K562 (cell line): ENCODE results near the gene SLC17A2. TPM values are rescaled to one million over a fixed set of nuclear protein-coding genes. Genes with fewer than 3 reads are reported as not detected.

ENCODE experiments used
- ATAC-seq: fragments of 200-7000 bp; cut with Tn5 transposase; 3 replicates; pipeline ENCODE4 v1.9.1; 2020; ENCODE audit warnings: moderate library complexity
- BruUV-seq: library from RNA; stranded (reverse); fragments of 400-500 nt; replicated peaks from 2 replicates; lab custom pipeline; 2021; lab: Mats Ljungman, UMichigan
- CTCF ChIA-PET: fragments of 300-600 bp; formaldehyde crosslinking; extraction: SDS; loops from one replicate; lab custom pipeline; 2021; ENCODE audit warnings: low intra/inter-chr PET ratio; lab: Yijun Ruan, JAX
- POLR2A ChIA-PET: fragments of 300-600, 350-650 bp; sonication (Branson Sonifier 250); formaldehyde crosslinking; extraction: SDS; loops from one replicate; lab custom pipeline; 2021; ENCODE audit warnings: antibody characterized with exemption, inconsistent platforms; lab: Yijun Ruan, JAX
- DNase-seq, 4 experiments: peaks; one replicate each; pipeline versions ENCODE4 v3.0.0 to v3.0.0-alpha.2; 2011 to 2018; ENCODE audit warnings: low spot score in 3 of 4, mixed read lengths in 3 of 4; ENCODE audit errors: extremely low read depth in 1 of 4
- FAIRE-seq: peaks from 2 replicates; lab custom pipeline; 2011; peaks lifted over from hg19 to GRCh38; lab: Jason Lieb, UNC
- H2AFZ ChIP-seq: 2 replicates; pipeline ENCODE4 v1.6.0; 2011; ENCODE audit warnings: low read depth, low read length, control low read depth, inconsistent platforms
- H3K27ac ChIP-seq: fragments of 200-600 bp; 3 replicates; pipeline ENCODE4 v1.8.0; 2011; ENCODE audit warnings: low read depth, mild to moderate bottlenecking, control low read depth, inconsistent platforms, low read length, moderate library complexity, mixed read lengths; ENCODE audit errors: extremely low read depth
- H3K27me3 ChIP-seq, 2 experiments: fragments of 300-600 bp in 1 of 2; 2 replicates in 1 of 2; 3 replicates in 1 of 2; pipeline versions ENCODE4 v1.6.0 to v1.8.0; 2011; ENCODE audit warnings: inconsistent platforms in 2 of 2, low read length in 2 of 2, mild to moderate bottlenecking in 1 of 2, mixed read lengths in 1 of 2, moderate library complexity in 1 of 2; ENCODE audit not compliant: control insufficient read depth in 2 of 2, insufficient read depth in 2 of 2
- H3K36me3 ChIP-seq: fragments of 300-600 bp; 3 replicates; pipeline ENCODE4 v1.8.0; 2011; ENCODE audit warnings: mild to moderate bottlenecking, low read length, inconsistent platforms; ENCODE audit not compliant: control insufficient read depth, insufficient read depth
- H3K4me1 ChIP-seq, 2 experiments: fragments of 200-600 bp in 1 of 2; replicated peaks in 1 of 2; 2 replicates in 1 of 2; 3 replicates in 1 of 2; pipeline versions ENCODE4 v1.5.1 to v1.8.0; 2011; ENCODE audit warnings: inconsistent platforms in 2 of 2, low read length in 2 of 2, mild to moderate bottlenecking in 1 of 2, mixed read lengths in 1 of 2, moderate library complexity in 1 of 2; ENCODE audit not compliant: control insufficient read depth in 2 of 2, insufficient read depth in 2 of 2
- H3K4me2 ChIP-seq: 2 replicates; pipeline ENCODE4 v1.6.1; 2011; ENCODE audit warnings: low read length, control low read depth, inconsistent platforms, mixed read lengths; ENCODE audit not compliant: insufficient read depth
- H3K4me3 ChIP-seq: fragments of 200-600 bp; sonication (generic), shearing (Covaris generic); 2 replicates; pipeline ENCODE4 v1.5.1; 2016; ENCODE audit warnings: control low read depth, inconsistent platforms
- H3K79me2 ChIP-seq: fragments of 200-600 bp; 3 replicates; pipeline ENCODE4 v1.8.0; 2011; ENCODE audit warnings: low read length, inconsistent platforms; ENCODE audit not compliant: control insufficient read depth, insufficient read depth
- H3K9ac ChIP-seq, 2 experiments: 2 replicates each; pipeline versions ENCODE4 v1.6.0 to v1.6.1; 2011; ENCODE audit warnings: low read depth in 2 of 2, low read length in 2 of 2, control low read depth in 1 of 2, inconsistent platforms in 1 of 2, mild to moderate bottlenecking in 1 of 2, mixed read lengths in 1 of 2; ENCODE audit not compliant: insufficient read depth in 1 of 2
- H3K9me1 ChIP-seq: one replicate; pipeline ENCODE4 v1.6.0; 2011; ENCODE audit warnings: inconsistent platforms, mild to moderate bottlenecking, low read length, moderate library complexity; ENCODE audit not compliant: control insufficient read depth, insufficient read depth
- H3K9me3 ChIP-seq: replicated peaks from 2 replicates; pipeline ENCODE4 v1.5.1; 2011; ENCODE audit warnings: low read depth, low read length, inconsistent platforms; ENCODE audit not compliant: control insufficient read depth, insufficient read depth
- H4K20me1 ChIP-seq: replicated peaks from 2 replicates; pipeline ENCODE4 v1.6.1; 2011; ENCODE audit warnings: low read length, inconsistent platforms, mixed read lengths; ENCODE audit not compliant: control insufficient read depth, insufficient read depth
- HDAC8 ChIP-seq: fragments of 450-650 bp; IDR thresholded peaks from 2 replicates; pipeline ENCODE4 v1.6.1; 2016; ENCODE audit warnings: mild to moderate bottlenecking, missing genetic modification characterization, moderate library complexity, missing compliant biosample characterization
- ID3 ChIP-seq, 2 experiments: fragments of 250-450 bp in 1 of 2; fragments of 450-650 bp in 1 of 2; sonication (Bioruptor Pico) in 1 of 2; IDR thresholded peaks; 2 replicates each; pipeline versions ENCODE4 v1.6.1 to v1.8.0; 2016 to 2021; ENCODE audit warnings: mild to moderate bottlenecking in 2 of 2, moderate library complexity in 2 of 2, missing compliant biosample characterization in 1 of 2, missing genetic modification characterization in 1 of 2
- IRF2 ChIP-seq: sonication (generic); formaldehyde crosslinking; IDR thresholded peaks from 2 replicates; pipeline ENCODE4 v1.8.1; 2022; ENCODE audit warnings: mild to moderate bottlenecking, missing genetic modification reagents
- MEF2D ChIP-seq: conservative IDR thresholded peaks from 2 replicates; pipeline ENCODE4 v1.6.1; 2016; ENCODE audit warnings: low read depth, missing genetic modification characterization, missing compliant biosample characterization
- POLR2AphosphoS5 ChIP-seq: IDR thresholded peaks from 2 replicates; pipeline ENCODE4 v1.6.1; 2011; ENCODE audit warnings: mild to moderate bottlenecking, low read depth, low read length, moderate library complexity; ENCODE audit not compliant: control insufficient read depth, insufficient read depth
- PTTG1 ChIP-seq: fragments of 450-650 bp; IDR thresholded peaks from 2 replicates; pipeline ENCODE4 v1.6.1; 2016; ENCODE audit warnings: low read depth, mild to moderate bottlenecking, missing genetic modification characterization, missing compliant biosample characterization
- RBM17 ChIP-seq: fragments of 200-400 bp; formaldehyde crosslinking; IDR thresholded peaks from 2 replicates; pipeline ENCODE4 v1.6.1; 2017; ENCODE audit warnings: low read depth, mild to moderate bottlenecking, low read length, borderline replicate concordance
- SMAD4 ChIP-seq: fragments of 250-450 bp; sonication (Bioruptor Pico); conservative IDR thresholded peaks from 2 replicates; pipeline ENCODE4 v1.8.0; 2021; ENCODE audit warnings: inconsistent platforms, mild to moderate bottlenecking, moderate library complexity
- SRF ChIP-seq, 2 experiments: fragments of 250-450, 450-650 bp in 1 of 2; sonication (Bioruptor Pico) in 1 of 2; sonication (generic) in 1 of 2; formaldehyde crosslinking; IDR thresholded peaks; 2 replicates each; pipeline versions ENCODE4 v1.5.0 to v1.5.1; 2020 to 2022; ENCODE audit warnings: mild to moderate bottlenecking in 1 of 2, missing genetic modification reagents in 1 of 2
- TEAD4 ChIP-seq, 2 experiments: sonication (generic) in 1 of 2; formaldehyde crosslinking in 1 of 2; IDR thresholded peaks; 2 replicates each; pipeline versions ENCODE4 v1.6.1 to v1.8.0; 2012 to 2022; ENCODE audit warnings: borderline replicate concordance in 1 of 2, inconsistent platforms in 1 of 2, low read length in 1 of 2, mild to moderate bottlenecking in 1 of 2, missing genetic modification reagents in 1 of 2
- VEZF1 ChIP-seq: fragments of 200-800 bp; sonication (Bioruptor generic); IDR thresholded peaks from 2 replicates; pipeline ENCODE4 v1.6.1; 2017; ENCODE audit warnings: missing genetic modification characterization, missing compliant biosample characterization
- WGBS: fragments of 100-300 bp; shearing (Covaris generic); methylation state at CpG from one replicate; pipeline ENCODE4 v1.1.6; 2016; ENCODE audit warnings: low coverage, mixed read lengths; ENCODE audit not compliant: insufficient coverage; ENCODE audit errors: missing lambda C conversion rate; 5-methylcytosine and 5-hydroxymethylcytosine counted together
- in situ Hi-C: fragments of 300-500 bp; cut with MboI; formaldehyde crosslinking; loops from 4 replicates; pipeline ENCODE4 v1.15.0; 2018; ENCODE audit warnings: inconsistent platforms, mixed read lengths
- intact Hi-C: fragments of 100-400 bp; cut with micrococcal nuclease; formaldehyde crosslinking; loops from 2 replicates; pipeline ENCODE4 v1.14.2; 2022
- polyA plus RNA-seq, 8 experiments: library from polyadenylated mRNA; depleted of rRNA in 4 of 8; stranded (reverse) in 5 of 8; unstranded in 3 of 8; fragments of >200 nt; fragmentation: Nextera tagmentation in 2 of 8; fragmentation: Illumina TruSeq in 1 of 8; extraction: Ambion mirVana in 2 of 8; extraction: Trizol in 1 of 8; gene quantifications; 2 replicates each; pipeline versions ENCODE4 v1.2.1 to v1.2.3, GENCODE V29; 2011 to 2014; ENCODE audit warnings: inconsistent platforms in 1 of 8, missing spikeins in 1 of 8
- total RNA-seq, 7 experiments: library from RNA; depleted of rRNA in 6 of 7; stranded (reverse); fragments of >200 nt in 6 of 7; fragmentation: Illumina TruSeq in 2 of 7; extraction: Trizol in 2 of 7; gene quantifications; 2 replicates each; pipeline versions ENCODE4 v1.2.1 to v1.2.3, GENCODE V29; 2011 to 2021; ENCODE audit warnings: low replicate concordance in 1 of 7

The SLC17A2 gene
- total and polyA plus RNA-seq, 9 of the 15 experiments (the other 6 are each of a cell fraction or from before 2014, with no cell fraction given): not detected

DNA sequence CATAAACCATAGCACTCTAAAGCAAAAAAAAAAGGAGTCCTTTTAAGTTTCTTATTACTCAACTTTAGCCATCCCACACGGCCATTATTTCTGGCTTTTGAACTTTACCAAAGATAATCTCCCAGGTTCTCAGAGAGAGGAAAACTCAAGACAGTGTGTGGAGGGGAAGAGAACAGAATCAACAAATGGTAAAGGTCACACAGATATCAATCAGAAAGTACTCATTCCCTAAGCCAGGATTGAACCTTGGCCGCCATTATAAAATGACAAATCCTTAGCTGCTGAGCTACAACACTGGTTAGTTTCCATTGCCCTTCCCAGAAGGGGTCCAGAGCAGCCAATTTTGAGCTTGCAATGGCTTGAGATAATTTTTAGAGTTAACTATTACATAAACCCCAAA, 22.0 kb upstream of the SLC17A2 start:
- in situ Hi-C loops (no loop called here), intact Hi-C loops (no loop called here)
- no peaks in the 10 kb centered on the region for H4K20me1 ChIP-seq
- 50% methylated on average over 2 of the region's 2 CpGs for WGBS
- no peak overlapping the region for H3K4me2 ChIP-seq
- POLR2A ChIA-PET: interaction anchor here (0.7 to 1.8 kb wide), 5 partner anchors 10 to 205 kb away, joined by 3 to 4 read pairs (median 3); partner anchors contain the start of gene TRIM38
- no peaks in the 10 kb centered on the region for H3K9me3 ChIP-seq
- no peaks in the 10 kb centered on the region for H3K27me3 ChIP-seq
- no peak overlapping the region for H3K9ac ChIP-seq
- H3K27ac ChIP-seq: no peak overlapping the region
- no TSS peak for BruUV-seq
- no peaks in the 10 kb centered on the region for H3K9me1 ChIP-seq
- no peak for ATAC-seq
- DNase-seq: no peak
- no peak overlapping the region for H3K4me3 ChIP-seq
- CTCF ChIA-PET: no interaction called here
- H3K36me3 ChIP-seq: no peaks in the 10 kb centered on the region
- TF ChIP-seq IRF2 (no peak), ID3 (CRISPR knock-in tag; IDR thresholded peaks at IDR 0.05) (no peak), ID3 (tag; IDR thresholded peaks at IDR 0.05) (peak; percentile 63; the same call in 1 of the 2 replicates)
- H2AFZ ChIP-seq: no peak overlapping the region
- H3K4me1 ChIP-seq: no peaks in the 10 kb centered on the region; a peak in 1 of 5 replicates
- FAIRE-seq: no peak
- no peaks in the 10 kb centered on the region for H3K79me2 ChIP-seq

DNA sequence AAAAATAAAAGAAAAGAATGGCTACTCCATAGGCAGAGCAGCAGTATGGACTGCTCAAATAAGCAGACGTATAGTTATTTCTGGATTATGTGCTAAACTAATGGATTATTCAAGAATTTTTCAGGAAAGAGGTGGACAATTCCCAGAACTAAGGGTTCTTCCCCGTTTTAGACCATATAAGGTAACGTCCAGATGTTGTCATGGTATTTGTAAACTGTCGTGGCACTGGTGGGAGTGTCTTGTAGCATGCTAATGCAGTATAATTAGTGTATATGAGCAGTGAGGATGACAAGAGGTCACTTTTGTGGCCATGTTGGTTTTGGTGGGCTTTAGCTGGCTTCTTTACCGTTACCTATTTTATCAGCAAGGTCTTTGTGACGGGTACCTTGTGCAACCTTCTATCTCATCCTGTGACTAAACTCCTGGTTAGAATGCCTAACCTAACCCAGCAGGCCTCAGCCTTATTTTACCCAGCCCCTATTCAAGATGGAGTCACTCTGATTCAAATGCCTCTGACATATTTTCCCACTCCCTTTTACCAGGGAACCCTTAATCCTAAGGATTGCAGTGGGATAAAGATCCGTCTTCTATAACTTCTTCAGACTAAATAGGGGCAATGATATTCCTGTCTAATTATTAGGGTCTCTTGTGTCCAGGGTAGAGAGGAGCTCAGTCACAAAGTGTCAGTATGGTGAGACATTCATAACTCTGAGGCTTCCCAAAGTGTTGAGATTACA, 21.0 kb upstream of the SLC17A2 start:
- no peaks in the 10 kb centered on the region for H3K79me2 ChIP-seq
- H3K9me1 ChIP-seq: no peaks in the 10 kb centered on the region
- 14% methylated on average over 7 of the region's 7 CpGs for WGBS
- intact Hi-C loops (no loop called here), in situ Hi-C loops (no loop called here)
- peak overlapping the region; percentile 38; the same call in 1 of the 2 replicates for H2AFZ ChIP-seq
- ChIA-PET CTCF (no interaction called here), POLR2A (interaction anchor here (1.8 kb wide), 1 partner anchor 16 kb away, joined by 3 read pairs; no protein-coding TSS in a partner anchor)
- H3K4me2 ChIP-seq: no peak overlapping the region
- H3K36me3 ChIP-seq: no peaks in the 10 kb centered on the region
- H3K9me3 ChIP-seq: no peaks in the 10 kb centered on the region
- no peaks in the 10 kb centered on the region for H4K20me1 ChIP-seq
- no peaks in the 10 kb centered on the region; a peak in 1 of 5 replicates for H3K4me1 ChIP-seq
- H3K27ac ChIP-seq: no peak overlapping the region
- no peak for DNase-seq
- ATAC-seq: peak; percentile 66
- no peak for FAIRE-seq
- BruUV-seq: no TSS peak
- no peak overlapping the region for H3K9ac ChIP-seq
- H3K27me3 ChIP-seq: no peaks in the 10 kb centered on the region
- H3K4me3 ChIP-seq: no peak overlapping the region
- TF ChIP-seq SMAD4 (CRISPR knock-in tag): 0 out of 2 replicates have a peak, but pooled peaks have one; percentile 36
- no peak for TF ChIP-seq MEF2D (tag)
- no peak for TF ChIP-seq POLR2AphosphoS5
- TF ChIP-seq TEAD4 (IDR thresholded peaks at IDR 0.05; ENCODE audit: low read length): no peak
- TF ChIP-seq TEAD4 (CRISPR knock-in tag; IDR thresholded peaks at IDR 0.05; ENCODE audit: borderline replicate concordance): no peak
- TF ChIP-seq VEZF1 (CRISPR knock-in tag): no peak
- TF ChIP-seq SRF (CRISPR knock-in tag; IDR thresholded peaks at IDR 0.05): peak in 1 of 2 experiments; percentile 96; a peak in 2 of 4 replicates
- peak; percentile 52; the same call in 1 of the 2 replicates for TF ChIP-seq HDAC8 (tag)
- 0 out of 2 replicates have a peak, but pooled peaks have one; percentile 54 for TF ChIP-seq PTTG1 (tag)
- TF ChIP-seq RBM17: no peak
